Glomerular visceral epithelial cell (primary cell): ENCODE measurements around the gene NRXN3.

ENCODE experiments used
- DNase-seq: peaks from one replicate; pipeline ENCODE4 v3.0.0-alpha.2; 2016; ENCODE audit errors: extremely low spot score

NRXN3 gene

DNA sequence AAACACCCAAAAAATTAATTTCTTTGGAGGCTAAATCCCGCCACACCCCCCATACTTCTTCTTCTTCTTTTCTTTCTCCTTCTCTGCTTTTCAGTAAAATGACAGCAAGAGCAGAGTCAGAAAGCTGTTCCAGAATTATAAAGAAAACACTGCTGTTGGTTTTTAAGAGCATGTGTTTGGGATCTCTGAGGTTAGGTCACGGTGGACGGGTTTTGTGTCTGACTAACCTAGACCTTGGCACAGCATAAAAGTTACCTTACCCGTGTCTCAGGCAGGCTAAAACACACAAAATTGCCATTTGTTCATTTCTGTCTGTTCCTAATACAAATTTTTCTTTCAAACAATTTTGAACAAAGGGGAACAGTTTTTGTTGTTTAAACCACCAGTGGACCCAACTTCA is 540.8 kb downstream of the NRXN3 start:
- no peak for DNase-seq

DNA sequence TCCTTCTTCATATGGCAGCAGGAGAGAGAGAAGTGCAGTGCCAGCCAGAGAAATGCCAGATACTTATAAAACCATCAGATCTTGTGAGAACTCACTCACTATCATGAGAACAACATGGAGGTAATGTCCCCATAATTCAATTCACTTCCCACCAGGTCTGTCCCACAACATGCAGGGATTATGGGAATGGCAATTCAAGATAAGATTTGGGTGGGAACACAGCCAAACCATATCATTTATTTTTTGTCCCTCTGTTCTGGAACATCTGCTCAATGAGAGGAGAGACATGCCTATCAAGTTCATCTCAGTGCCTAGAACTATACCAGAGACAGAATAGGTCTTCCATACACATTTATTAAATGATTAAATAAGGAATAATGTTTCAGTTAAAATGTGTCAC is 543.5 kb downstream of the NRXN3 start:
- DNase-seq: no peak

- no peak for DNase-seq
Observed at GRCh38 chr14:78714711-78715110, 544.5 kb downstream of the NRXN3 start.

- DNase-seq: no peak
Observed at GRCh38 chr14:78721756-78722480, 551.7 kb downstream of the NRXN3 start.

DNA sequence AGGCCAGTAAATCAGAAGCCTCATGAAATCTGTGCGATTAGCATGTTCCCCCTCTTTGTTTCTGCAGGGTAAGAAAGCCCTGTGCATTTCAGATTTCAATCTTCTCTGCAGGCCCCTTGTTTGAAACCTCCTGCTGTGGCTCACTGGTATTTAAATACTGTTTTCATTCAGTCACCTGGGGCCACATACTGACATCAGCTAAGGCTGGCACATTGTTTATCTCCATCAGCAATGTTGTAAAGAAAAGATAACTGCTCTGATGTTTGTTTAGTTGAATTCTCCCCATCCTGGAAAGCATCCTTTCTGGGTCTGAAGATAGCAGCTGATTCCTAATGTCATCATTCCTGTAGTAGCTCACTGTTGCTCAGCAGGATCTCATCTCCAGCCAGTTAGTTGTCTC is 554.9 kb downstream of the NRXN3 start:
- no peak for DNase-seq

- no peak for DNase-seq
Observed at GRCh38 chr14:78737116-78737515, 566.9 kb downstream of the NRXN3 start.

DNA sequence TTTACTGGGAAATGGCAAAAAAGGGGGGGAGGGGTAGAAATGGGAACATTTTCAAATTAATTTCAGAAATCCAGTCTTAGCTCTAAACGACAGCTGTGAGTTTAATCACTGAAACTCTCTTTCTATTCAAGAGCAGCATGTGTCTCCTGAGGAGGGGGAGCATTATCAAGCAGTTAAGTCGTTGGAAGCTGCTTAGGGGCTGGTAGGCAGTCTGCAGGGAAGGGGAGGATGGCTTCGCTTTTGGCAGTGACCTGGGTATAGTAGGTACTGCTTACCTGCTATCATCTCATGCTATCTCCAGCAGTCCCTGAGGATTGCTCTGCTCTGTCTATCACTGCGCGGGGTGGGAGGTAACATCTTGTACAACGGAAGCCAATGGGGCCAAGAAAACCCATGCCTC is 567.4 kb downstream of the NRXN3 start:
- no peak for DNase-seq

DNA sequence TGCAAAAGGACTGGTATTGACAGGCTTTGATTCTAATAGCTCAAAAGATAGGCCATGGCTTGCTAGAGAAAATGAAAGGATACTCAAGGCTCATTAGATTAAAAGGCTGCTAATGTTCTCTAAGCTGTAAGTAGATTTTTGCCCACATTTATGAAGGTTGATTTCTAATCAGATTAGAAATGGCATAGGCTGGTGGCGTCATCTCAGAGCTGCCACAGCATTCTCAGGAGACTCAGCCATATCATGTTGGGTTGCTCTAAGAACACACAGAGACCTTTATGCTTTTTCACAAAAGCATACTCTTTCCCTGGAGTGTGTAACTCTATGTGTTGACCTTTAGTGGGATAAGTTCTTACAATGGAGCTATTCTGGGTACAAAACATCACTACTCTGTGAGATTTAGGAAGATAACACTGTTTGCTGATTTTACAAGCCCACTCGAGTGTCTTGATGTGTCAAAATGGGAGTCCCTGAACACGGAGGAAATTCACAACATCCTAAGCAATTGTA is 576.0 kb downstream of the NRXN3 start:
- DNase-seq: no peak

DNA sequence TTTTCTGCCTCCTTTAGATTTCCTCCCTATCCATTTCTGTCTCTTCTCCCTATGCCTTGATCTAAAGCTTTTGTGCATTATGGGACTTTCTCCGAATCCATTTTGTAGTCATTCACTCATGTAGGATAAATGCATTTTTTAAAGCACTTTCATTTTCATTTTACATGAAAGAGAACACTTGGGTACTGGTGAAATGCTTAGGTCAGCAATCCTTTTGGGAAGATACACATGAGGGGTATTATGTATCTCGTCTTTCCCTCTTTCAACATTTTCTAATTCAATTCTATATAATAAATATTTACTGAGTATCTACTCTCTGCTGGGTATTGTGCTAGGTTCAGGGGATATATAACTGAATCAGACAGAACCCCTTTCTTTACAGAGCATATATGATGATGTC is 577.6 kb downstream of the NRXN3 start:
- DNase-seq: no peak

DNA sequence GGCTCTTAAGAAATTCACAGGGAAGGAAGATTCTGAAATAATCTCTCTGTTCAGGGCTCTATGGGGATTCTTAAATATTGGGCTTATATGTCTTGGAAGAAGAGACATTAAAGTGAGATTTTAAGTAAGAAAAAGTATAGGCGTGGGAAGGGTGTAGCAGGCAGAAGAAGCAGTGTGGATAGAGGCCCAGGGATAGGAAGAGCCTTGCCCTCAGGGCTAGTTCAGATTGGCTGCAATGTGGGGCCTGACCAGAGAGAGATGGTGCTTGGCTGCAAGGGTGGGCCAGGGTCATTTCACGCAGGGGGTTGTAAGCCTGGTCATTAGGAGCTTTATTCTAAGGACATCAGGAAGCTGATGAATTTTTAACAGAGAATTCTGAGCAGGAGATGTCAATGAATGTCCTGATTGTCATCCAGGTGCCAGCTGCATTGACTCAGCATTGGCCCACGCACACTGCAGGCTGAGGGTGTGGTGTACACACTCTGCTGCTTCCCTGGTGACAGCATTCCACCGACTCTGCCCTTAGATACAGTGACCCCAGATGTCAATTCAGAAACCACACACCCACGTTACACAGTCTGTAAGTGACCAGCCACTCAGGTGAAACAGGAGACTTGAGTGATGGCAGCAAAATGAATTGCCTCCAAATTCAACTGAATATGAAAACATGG is 582.5 kb downstream of the NRXN3 start:
- peak; percentile 3 for DNase-seq

DNA sequence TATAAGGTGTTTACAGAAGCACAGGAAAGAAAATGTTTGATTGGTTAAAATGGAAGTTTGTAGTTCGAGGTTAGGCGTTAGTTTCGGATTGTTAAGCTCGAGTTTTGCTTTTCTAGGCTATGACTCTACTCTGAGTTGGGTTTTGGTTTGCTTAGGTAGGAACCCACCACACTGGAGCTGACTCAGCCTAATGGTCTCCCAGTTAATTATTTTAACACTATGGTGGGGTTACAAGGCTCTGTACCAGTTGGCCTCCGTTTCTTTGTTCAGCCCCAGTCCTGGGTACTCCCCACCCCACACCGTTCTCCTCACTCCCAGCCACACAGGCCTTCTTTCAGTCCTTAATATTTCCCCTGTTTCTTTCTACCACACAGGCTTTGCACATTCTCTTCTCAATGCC is 583.9 kb downstream of the NRXN3 start:
- no peak for DNase-seq

DNA sequence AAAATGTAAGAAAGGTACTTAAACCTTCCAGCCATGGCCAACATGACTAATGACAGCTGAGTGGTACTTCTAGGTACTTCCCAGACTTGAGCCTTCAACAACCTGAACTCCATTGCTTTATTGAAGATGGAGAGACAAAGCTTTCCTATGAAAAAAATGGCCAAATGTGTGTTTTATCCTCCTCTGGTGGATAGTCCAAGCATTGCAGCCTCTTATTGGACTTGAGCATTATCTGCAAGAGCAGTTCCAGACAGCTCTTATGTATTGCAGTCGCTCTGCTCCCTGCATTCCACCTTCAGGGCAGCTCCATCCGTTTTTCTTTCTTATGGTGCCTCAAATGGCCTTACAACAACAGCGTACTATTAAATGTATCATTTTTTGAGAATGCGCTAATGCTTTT is 588.2 kb downstream of the NRXN3 start:
- DNase-seq: peak; percentile 19

- no peak for DNase-seq
Observed at GRCh38 chr14:78762331-78762730, 592.2 kb downstream of the NRXN3 start.

GRCh38 chr14:78763746-78764145 is 593.6 kb downstream of the NRXN3 start:
- no peak for DNase-seq

- DNase-seq: peak; percentile 52
Observed at GRCh38 chr14:78764240-78764639, 594.1 kb downstream of the NRXN3 start.

GRCh38 chr14:78764645-78765044 is 594.5 kb downstream of the NRXN3 start:
- no peak for DNase-seq

DNA sequence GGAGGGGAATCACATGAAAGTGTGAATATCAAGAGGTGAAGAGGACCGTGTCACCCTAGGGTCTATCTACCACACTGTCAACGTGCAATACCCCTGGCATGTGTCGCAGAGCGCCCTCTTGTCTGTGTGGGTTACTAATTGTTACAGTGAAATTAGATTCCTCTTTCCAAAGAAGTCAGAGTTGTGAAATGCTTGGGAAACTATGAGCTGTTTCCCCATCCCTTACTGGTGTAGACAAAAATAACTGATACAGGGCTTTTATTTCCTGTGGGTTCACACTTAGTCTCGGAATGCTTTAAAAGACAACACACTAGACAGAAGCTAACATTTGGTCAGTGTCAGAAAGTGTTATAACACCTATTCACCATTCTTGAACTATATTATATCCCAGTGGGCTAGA is 597.3 kb downstream of the NRXN3 start:
- DNase-seq: no peak

GRCh38 chr14:78782551-78782950 is 612.4 kb downstream of the NRXN3 start:
- no peak for DNase-seq

GRCh38 chr14:78785265-78785664 is 615.1 kb downstream of the NRXN3 start:
- no peak for DNase-seq

DNA sequence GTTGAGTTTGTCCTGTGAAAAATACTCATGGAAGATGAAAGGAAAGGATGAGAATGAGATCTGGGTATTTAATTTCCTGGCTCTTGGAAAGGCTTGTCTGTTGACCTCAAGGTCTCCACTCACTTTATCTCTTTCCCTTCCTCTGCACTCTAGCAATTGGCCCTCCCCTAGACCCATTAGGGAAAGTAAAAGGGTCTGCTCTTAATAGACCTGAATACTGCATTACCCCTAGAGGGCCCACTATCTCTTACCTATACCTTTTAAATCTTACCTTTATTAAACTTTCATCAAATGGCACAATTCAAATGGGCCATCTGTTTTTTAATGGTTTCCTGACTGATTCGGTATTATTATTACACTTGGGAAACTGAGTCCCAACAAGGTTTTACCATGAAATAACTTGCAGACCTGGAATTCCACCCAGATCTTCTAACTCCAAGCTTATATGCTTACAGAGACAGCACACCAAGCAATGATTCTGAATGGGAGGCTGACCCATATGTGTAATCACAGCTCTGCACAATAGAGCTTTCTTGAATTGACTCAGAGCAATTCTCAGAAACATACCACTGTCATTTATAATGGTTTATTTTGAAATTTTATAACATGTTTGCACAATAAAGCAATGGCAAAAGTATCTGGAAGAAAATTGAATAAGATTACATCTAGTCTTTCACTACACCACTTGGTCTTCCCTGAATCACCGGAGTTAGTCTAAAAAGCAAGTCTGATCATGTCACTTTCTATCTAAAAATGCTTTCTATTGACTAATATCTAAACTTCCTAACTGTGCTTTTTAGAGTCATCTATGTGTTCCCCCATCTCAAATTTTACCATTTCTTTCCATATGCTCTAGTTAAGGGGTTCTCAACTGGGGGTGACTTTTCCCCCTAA is 618.5 kb downstream of the NRXN3 start:
- no peak for DNase-seq

GRCh38 chr14:78790271-78790670 is 620.1 kb downstream of the NRXN3 start:
- no peak for DNase-seq

DNA sequence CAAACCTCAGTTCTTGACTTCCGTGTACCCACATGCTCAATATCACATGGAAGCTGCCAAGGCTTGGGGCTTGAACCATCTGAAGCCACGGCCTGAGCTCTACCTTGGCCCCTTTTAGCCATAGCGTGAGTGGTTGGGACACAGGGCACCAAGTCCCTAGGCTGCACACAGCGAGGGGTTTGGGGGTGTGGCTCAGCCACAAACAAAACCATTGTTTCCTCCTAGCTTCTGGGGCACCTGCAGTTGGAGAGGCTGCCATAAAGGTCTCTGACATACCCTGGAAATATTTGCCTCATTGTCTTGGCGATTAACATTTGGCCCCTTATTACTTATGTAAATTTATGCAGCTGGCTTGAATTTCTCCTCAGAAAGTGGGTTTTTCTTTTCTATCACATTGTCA is 628.6 kb downstream of the NRXN3 start:
- no peak for DNase-seq
